ENCODE results near the gene CAMKMT.

CAMKMT gene

DNA sequence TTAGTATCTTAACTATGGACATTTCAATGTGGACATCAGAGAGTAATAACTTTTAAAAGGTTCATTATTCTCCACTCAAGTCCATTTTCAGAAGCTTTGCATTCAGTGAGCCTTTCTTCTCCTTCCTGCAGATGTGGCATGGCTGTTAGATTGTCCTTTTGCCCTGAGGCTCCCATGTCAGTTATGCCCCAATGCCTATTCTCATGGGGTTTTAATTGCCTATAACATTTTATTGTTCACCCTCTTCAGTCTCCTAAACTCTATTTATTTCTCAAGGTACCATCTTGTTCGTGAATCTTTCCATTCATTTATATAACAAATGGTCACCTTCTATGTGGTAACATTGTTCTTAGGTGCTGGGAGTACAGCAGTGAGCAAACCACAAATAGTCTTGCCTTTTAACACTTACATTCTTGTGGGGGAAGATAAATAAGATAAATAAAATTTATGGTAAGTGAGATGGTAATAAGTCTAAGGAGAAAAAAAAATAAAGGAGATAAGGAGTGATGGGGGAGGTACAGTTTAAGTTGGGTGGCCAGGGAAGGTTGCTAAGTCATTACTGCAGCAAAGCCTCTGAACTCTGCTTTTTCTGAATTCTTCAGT lies 301.8 kb downstream of the CAMKMT start:
- Histone ChIP-seq H3K9me3 (no peaks in the 10 kb centered on the region), H3K27me3 (no peaks in the 10 kb centered on the region), H3K4me1 (ENCODE audit: control insufficient read depth in 1 of 2, insufficient read depth in 1 of 2, low read depth in 1 of 2, low read length in 1 of 2) (no peaks in the 10 kb centered on the region), H3K4me3 (ENCODE audit: low read depth in 1 of 2, low read length in 1 of 2) (no peak overlapping the region), H3K27ac (no peak overlapping the region), H3K36me3 (no peaks in the 10 kb centered on the region)
- TF ChIP-seq, protein P1, sequence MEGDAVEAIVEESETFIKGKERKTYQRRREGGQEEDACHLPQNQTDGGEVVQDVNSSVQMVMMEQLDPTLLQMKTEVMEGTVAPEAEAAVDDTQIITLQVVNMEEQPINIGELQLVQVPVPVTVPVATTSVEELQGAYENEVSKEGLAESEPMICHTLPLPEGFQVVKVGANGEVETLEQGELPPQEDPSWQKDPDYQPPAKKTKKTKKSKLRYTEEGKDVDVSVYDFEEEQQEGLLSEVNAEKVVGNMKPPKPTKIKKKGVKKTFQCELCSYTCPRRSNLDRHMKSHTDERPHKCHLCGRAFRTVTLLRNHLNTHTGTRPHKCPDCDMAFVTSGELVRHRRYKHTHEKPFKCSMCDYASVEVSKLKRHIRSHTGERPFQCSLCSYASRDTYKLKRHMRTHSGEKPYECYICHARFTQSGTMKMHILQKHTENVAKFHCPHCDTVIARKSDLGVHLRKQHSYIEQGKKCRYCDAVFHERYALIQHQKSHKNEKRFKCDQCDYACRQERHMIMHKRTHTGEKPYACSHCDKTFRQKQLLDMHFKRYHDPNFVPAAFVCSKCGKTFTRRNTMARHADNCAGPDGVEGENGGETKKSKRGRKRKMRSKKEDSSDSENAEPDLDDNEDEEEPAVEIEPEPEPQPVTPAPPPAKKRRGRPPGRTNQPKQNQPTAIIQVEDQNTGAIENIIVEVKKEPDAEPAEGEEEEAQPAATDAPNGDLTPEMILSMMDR (IDR thresholded peaks at IDR 0.05) = no peak

DNA sequence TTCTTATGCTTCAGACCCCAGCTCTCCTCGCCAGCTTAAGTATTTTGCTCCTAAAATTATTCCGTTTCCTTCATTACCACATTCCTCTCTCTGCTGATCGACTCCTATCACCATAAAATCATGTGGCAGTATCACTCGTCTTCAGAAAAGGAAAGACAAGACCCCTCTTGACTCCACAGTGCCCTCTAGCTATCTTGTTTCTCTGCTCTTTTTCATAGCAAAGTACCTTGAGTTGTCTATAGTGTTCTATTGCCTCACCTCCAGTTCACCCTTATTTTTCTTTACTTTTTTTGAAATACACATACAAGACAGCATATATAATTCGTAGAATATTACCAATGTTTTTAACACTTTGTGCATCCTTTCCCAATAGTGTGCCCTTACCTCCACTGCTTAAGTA lies 306.6 kb downstream of the CAMKMT start:
- Histone ChIP-seq H3K36me3 (no peaks in the 10 kb centered on the region), H3K9me3 (no peaks in the 10 kb centered on the region), H3K27me3 (no peaks in the 10 kb centered on the region), H3K4me3 (ENCODE audit: low read depth in 1 of 2, low read length in 1 of 2) (no peak overlapping the region), H3K27ac (no peak overlapping the region), H3K4me1 (ENCODE audit: control insufficient read depth in 1 of 2, insufficient read depth in 1 of 2, low read depth in 1 of 2, low read length in 1 of 2) (no peaks in the 10 kb centered on the region)
- TF ChIP-seq, protein P1 (IDR thresholded peaks at IDR 0.05) = no peak

DNA sequence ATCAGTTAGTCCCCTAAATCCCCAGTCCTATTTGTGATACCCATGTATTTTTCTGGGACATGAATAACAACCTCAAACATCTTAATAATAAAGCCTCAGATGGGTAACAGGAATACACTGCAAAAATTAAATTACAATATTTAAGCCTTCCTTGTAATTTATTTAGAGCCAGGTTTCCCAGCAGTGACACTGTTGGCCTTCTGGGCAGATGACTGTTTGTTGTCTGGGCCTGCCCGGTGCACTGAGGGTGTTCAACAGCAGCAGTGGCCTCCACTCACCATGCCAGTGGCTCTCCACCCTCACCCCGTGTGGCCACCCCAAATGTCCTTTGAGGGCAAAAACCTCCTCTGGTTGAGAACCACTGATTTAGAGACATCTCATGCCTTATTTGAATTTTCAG lies 309.5 kb downstream of the CAMKMT start:
- Histone ChIP-seq H3K9me3 (no peaks in the 10 kb centered on the region), H3K27ac (no peak overlapping the region), H3K4me3 (ENCODE audit: low read depth in 1 of 2, low read length in 1 of 2) (no peak overlapping the region), H3K36me3 (no peaks in the 10 kb centered on the region), H3K27me3 (peaks cover 11% of the 10 kb centered on the region), H3K4me1 (ENCODE audit: control insufficient read depth in 1 of 2, insufficient read depth in 1 of 2, low read depth in 1 of 2, low read length in 1 of 2) (no peaks in the 10 kb centered on the region)
- TF ChIP-seq, protein P1 (IDR thresholded peaks at IDR 0.05) = no peak

DNA sequence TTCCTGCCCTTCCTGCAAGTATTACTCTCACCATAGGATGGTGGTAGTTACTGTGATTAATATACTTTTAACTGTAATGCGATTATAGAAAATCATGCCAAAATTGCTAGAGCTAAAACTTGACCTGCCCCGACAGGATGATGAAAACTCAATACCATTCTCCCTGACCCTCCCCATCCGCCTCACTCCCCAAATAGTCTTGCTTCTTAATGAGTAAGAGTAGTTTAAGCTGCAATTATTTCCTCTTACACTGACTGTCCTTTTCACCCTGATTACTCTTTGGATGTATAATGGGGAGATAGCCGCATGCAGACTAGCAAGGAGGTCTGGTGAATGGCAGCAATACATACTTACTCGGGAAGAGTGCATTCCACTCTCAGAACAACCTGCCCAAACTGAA lies 310.2 kb downstream of the CAMKMT start:
- Histone ChIP-seq H3K4me3 (ENCODE audit: low read depth in 1 of 2, low read length in 1 of 2) (no peak overlapping the region), H3K27me3 (peaks cover 11% of the 10 kb centered on the region), H3K4me1 (ENCODE audit: control insufficient read depth in 1 of 2, insufficient read depth in 1 of 2, low read depth in 1 of 2, low read length in 1 of 2) (no peaks in the 10 kb centered on the region), H3K36me3 (no peaks in the 10 kb centered on the region), H3K9me3 (no peaks in the 10 kb centered on the region), H3K27ac (no peak overlapping the region)
- TF ChIP-seq, protein P1 (IDR thresholded peaks at IDR 0.05) = no peak

DNA sequence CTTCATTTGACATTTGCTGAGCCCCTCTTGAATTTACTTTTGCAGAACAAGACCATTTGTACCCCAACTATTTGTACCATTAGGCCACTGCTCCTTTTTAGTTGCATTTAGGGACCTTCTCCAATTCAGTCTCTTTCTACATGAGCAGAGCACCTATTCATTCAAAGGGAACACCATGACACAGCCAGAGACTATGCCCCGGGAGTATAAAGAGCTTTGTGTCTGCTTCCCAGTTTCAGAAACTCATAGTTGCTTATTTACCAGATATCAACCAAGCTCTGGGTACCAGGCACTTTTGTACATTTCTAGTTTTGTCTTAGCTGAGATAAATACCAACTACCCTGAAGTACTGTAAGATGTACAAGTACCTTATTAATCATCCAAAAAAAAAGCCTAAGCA lies 310.7 kb downstream of the CAMKMT start:
- H3K36me3 ChIP-seq = no peaks in the 10 kb centered on the region
- TF ChIP-seq, protein P1 (IDR thresholded peaks at IDR 0.05) = no peak
- H3K27me3 ChIP-seq = peaks cover 11% of the 10 kb centered on the region
- H3K4me1 ChIP-seq (ENCODE audit: control insufficient read depth in 1 of 2, insufficient read depth in 1 of 2, low read depth in 1 of 2, low read length in 1 of 2) = no peaks in the 10 kb centered on the region
- no peak overlapping the region for H3K4me3 ChIP-seq (ENCODE audit: low read depth in 1 of 2, low read length in 1 of 2)
- no peaks in the 10 kb centered on the region for H3K9me3 ChIP-seq
- H3K27ac ChIP-seq = no peak overlapping the region
